ENCODE measurements around the gene TMEM50A. TPM values are rescaled to one million over a fixed set of nuclear protein-coding genes. Genes with fewer than 3 reads are reported as not detected.
"Not testable (repeated sequence)": the region's sequence is repeated elsewhere in the genome, so short reads cannot be mapped to it uniquely, and the experiment has no call there.

Gene TMEM50A
- total RNA-seq, 1 donor from 2014 or later = 95.6 TPM

GRCh38 chr1:25322127-25322526 is 16.0 kb upstream of the TMEM50A start:
- not testable (repeated sequence) for DNase-seq (ENCODE audit: low spot score); H3K27me3 Mint-ChIP-seq (ENCODE audit: insufficient read depth, low read depth); H3K79me2 ChIP-seq (ENCODE audit: low read depth); H3K4me1 ChIP-seq; H3K4me1 Mint-ChIP-seq; H3K9me3 ChIP-seq (ENCODE audit: low read depth); H3K4me2 ChIP-seq; H3K36me3 ChIP-seq; H3K36me3 Mint-ChIP-seq; H3K9ac ChIP-seq; H4K20me1 ChIP-seq (ENCODE audit: low read depth); H3K9me3 Mint-ChIP-seq; H3F3A ChIP-seq (ENCODE audit: low read depth); H2AFZ ChIP-seq (replicated peaks); H3K4me3 ChIP-seq; H3K27ac ChIP-seq; H3K27ac Mint-ChIP-seq; H3K4me3 Mint-ChIP-seq; H3K27me3 ChIP-seq

DNA sequence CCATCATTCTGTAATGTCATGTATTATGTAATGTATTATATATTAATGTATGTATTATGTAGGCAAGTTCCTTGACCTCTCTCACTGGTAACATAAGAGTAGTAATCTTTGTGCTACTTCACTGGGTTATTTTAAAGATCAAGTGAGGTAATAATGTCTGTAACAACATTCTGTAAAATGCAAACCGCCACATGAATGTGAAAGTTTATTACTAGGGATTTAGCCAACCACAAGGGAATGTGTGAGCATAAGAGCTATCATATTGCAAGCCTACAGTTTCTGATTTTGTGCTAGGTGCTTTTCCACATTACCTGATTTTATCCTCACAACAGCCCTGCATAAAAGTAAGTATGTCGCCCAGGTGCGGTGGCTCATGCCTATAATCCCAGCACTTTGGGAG is 13.7 kb upstream of the TMEM50A start:
- not testable (repeated sequence) for H3K27me3 ChIP-seq; DNase-seq (ENCODE audit: low spot score); H3K9ac ChIP-seq; H3K4me2 ChIP-seq; H3K27ac ChIP-seq; H3K36me3 Mint-ChIP-seq; H3K4me3 Mint-ChIP-seq; H3K79me2 ChIP-seq (ENCODE audit: low read depth); H3K4me1 ChIP-seq; H3K4me1 Mint-ChIP-seq; H3K36me3 ChIP-seq; H3F3A ChIP-seq (ENCODE audit: low read depth); H3K9me3 ChIP-seq (ENCODE audit: low read depth); H3K9me3 Mint-ChIP-seq; H3K27me3 Mint-ChIP-seq (ENCODE audit: insufficient read depth, low read depth); H3K4me3 ChIP-seq; H3K27ac Mint-ChIP-seq; H4K20me1 ChIP-seq (ENCODE audit: low read depth); H2AFZ ChIP-seq (replicated peaks)

- not testable (repeated sequence) for H3K27ac ChIP-seq; H3K4me2 ChIP-seq; H3K4me3 Mint-ChIP-seq; H3K4me1 ChIP-seq; DNase-seq (ENCODE audit: low spot score); H3K36me3 Mint-ChIP-seq; H3F3A ChIP-seq (ENCODE audit: low read depth); H3K4me3 ChIP-seq; H3K9ac ChIP-seq; H3K27ac Mint-ChIP-seq; H3K79me2 ChIP-seq (ENCODE audit: low read depth); H3K36me3 ChIP-seq; H4K20me1 ChIP-seq (ENCODE audit: low read depth); H3K27me3 Mint-ChIP-seq (ENCODE audit: insufficient read depth, low read depth); H3K9me3 ChIP-seq (ENCODE audit: low read depth); H3K27me3 ChIP-seq; H3K4me1 Mint-ChIP-seq; H3K9me3 Mint-ChIP-seq; H2AFZ ChIP-seq (replicated peaks)
Measured at GRCh38 chr1:25327864-25328790, 10.0 kb upstream of the TMEM50A start.

DNA sequence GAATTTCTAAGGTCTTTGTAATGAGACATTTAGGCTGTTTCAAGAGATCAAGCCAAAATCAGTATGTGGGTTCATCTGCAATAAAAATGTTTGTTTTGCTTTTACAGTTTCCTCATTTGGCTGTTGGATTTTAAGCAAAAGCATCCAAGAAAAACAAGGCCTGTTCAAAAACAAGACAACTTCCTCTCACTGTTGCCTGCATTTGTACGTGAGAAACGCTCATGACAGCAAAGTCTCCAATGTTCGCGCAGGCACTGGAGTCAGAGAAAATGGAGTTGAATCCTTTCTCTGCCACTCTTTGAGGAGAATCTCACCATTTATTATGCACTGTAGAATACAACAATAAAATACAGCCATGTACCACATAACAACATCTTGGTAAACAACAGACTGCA is 9.3 kb upstream of the TMEM50A start:
- H3K4me1 Mint-ChIP-seq; H3K9ac ChIP-seq; H3K4me2 ChIP-seq; H3F3A ChIP-seq (ENCODE audit: low read depth); H3K4me3 ChIP-seq; H3K27ac Mint-ChIP-seq; H4K20me1 ChIP-seq (ENCODE audit: low read depth); H3K79me2 ChIP-seq (ENCODE audit: low read depth); H3K27ac ChIP-seq; DNase-seq (ENCODE audit: low spot score); H3K9me3 Mint-ChIP-seq; H3K27me3 ChIP-seq; H3K4me3 Mint-ChIP-seq; H3K36me3 Mint-ChIP-seq; H3K9me3 ChIP-seq (ENCODE audit: low read depth); H3K4me1 ChIP-seq; H2AFZ ChIP-seq (replicated peaks); H3K27me3 Mint-ChIP-seq (ENCODE audit: insufficient read depth, low read depth); H3K36me3 ChIP-seq: not testable (repeated sequence)

- not testable (repeated sequence) for H3K27ac Mint-ChIP-seq, H3K4me1 ChIP-seq
Measured at GRCh38 chr1:25329336-25329735, 8.8 kb upstream of the TMEM50A start.

GRCh38 chr1:25329950-25330349 is 8.2 kb upstream of the TMEM50A start:
- H3K27ac ChIP-seq; H3F3A ChIP-seq (ENCODE audit: low read depth); H4K20me1 ChIP-seq (ENCODE audit: low read depth); H2AFZ ChIP-seq (replicated peaks); H3K79me2 ChIP-seq (ENCODE audit: low read depth); H3K27me3 ChIP-seq; H3K9ac ChIP-seq; H3K36me3 Mint-ChIP-seq; H3K4me2 ChIP-seq; H3K27me3 Mint-ChIP-seq (ENCODE audit: insufficient read depth, low read depth); H3K9me3 Mint-ChIP-seq; H3K4me1 Mint-ChIP-seq; H3K9me3 ChIP-seq (ENCODE audit: low read depth); DNase-seq (ENCODE audit: low spot score); H3K4me3 Mint-ChIP-seq; H3K4me1 ChIP-seq; H3K4me3 ChIP-seq; H3K36me3 ChIP-seq; H3K27ac Mint-ChIP-seq: not testable (repeated sequence)

More at GRCh38 chr1:25329336-25329735, 8.8 kb upstream of the TMEM50A start:
- not testable (repeated sequence) for H3F3A ChIP-seq (ENCODE audit: low read depth); H3K9me3 ChIP-seq (ENCODE audit: low read depth); DNase-seq (ENCODE audit: low spot score); H3K4me2 ChIP-seq; H3K27me3 ChIP-seq; H3K27ac ChIP-seq; H3K27me3 Mint-ChIP-seq (ENCODE audit: insufficient read depth, low read depth); H3K79me2 ChIP-seq (ENCODE audit: low read depth); H3K9ac ChIP-seq; H3K36me3 Mint-ChIP-seq; H3K9me3 Mint-ChIP-seq; H3K36me3 ChIP-seq; H2AFZ ChIP-seq (replicated peaks); H3K4me3 Mint-ChIP-seq; H4K20me1 ChIP-seq (ENCODE audit: low read depth); H3K4me1 Mint-ChIP-seq; H3K4me3 ChIP-seq

- not testable (repeated sequence) for H2AFZ ChIP-seq (replicated peaks); H3K9ac ChIP-seq; H3K27me3 Mint-ChIP-seq (ENCODE audit: insufficient read depth, low read depth); H3K27me3 ChIP-seq; H3K9me3 ChIP-seq (ENCODE audit: low read depth); DNase-seq (ENCODE audit: low spot score); H3K27ac Mint-ChIP-seq; H3K27ac ChIP-seq; H3K36me3 ChIP-seq; H3K36me3 Mint-ChIP-seq; H3K9me3 Mint-ChIP-seq
- Histone ChIP-seq H3K4me2 (peak overlapping the region; percentile 91), H3K79me2 (ENCODE audit: low read depth) (peaks cover 41% of the 10 kb centered on the region), H4K20me1 (ENCODE audit: low read depth) (peaks cover 12% of the 10 kb centered on the region), H3K4me1 (peaks cover 14% of the 10 kb centered on the region), H3F3A (ENCODE audit: low read depth) (peaks cover 13% of the 10 kb centered on the region), H3K4me3 (peak overlapping the region; percentile 60)
- Mint-ChIP-seq H3K4me1 (peaks cover 16% of the 10 kb centered on the region), H3K4me3 (peak overlapping the region; percentile 97)
Measured at GRCh38 chr1:25336922-25337354, 1.2 kb upstream of the TMEM50A start.

DNA sequence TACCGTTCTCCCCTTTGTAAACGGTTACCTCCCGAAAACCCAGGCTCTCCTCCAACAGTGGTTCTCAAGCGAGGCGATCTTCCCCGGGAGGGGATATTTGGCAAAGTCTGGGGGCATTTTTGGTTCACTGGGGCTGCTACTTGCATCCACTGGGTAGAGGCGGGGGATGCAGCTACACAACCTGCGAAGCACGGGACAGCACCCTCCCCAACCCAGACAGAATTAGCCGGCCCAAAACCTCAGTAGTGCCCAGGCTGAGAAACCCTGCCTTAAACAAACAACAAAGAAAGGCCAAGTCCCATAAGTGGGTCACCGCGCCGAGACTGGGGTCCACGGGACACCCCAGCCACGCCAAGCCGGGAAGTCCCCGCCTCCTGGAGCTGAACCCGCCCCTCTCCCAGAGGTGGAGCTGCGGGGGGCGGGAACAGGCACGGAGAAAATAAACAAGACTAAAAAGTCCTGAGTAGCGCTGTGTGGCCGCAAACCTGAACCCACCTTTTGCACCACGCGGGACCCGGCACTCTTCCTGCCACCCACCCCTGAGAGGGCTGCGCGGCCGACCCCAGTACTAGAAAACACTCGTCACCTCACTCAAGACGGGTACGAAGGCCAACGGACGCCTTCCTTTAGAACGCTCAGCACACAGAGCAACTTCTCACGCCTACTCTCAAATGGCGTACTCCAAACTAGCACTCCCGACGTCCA is 499 bp upstream of the TMEM50A start:
- peaks cover 14% of the 10 kb centered on the region for H3K4me1 ChIP-seq
- H3K4me3 ChIP-seq = peak overlapping the region; percentile 77
- H2AFZ ChIP-seq (replicated peaks) = peak overlapping the region; percentile 61
- not testable (repeated sequence) for H3K27me3 Mint-ChIP-seq (ENCODE audit: insufficient read depth, low read depth); H3K27ac Mint-ChIP-seq; H3K36me3 Mint-ChIP-seq; H3K27me3 ChIP-seq; H3K9me3 Mint-ChIP-seq; H3K9ac ChIP-seq; H3K9me3 ChIP-seq (ENCODE audit: low read depth); H3K36me3 ChIP-seq
- peaks cover 12% of the 10 kb centered on the region for H4K20me1 ChIP-seq (ENCODE audit: low read depth)
- H3K4me3 Mint-ChIP-seq = peak overlapping the region; percentile 92
- H3K4me1 Mint-ChIP-seq = peaks cover 16% of the 10 kb centered on the region
- peak overlapping the region; percentile 89 for H3K27ac ChIP-seq
- peak; percentile 18 for DNase-seq (ENCODE audit: low spot score)
- H3K4me2 ChIP-seq = peak overlapping the region; percentile 74
- H3F3A ChIP-seq (ENCODE audit: low read depth) = peaks cover 13% of the 10 kb centered on the region
- H3K79me2 ChIP-seq (ENCODE audit: low read depth) = peaks cover 48% of the 10 kb centered on the region
